ENCODE results near the gene SAMD8.

Gene SAMD8

DNA sequence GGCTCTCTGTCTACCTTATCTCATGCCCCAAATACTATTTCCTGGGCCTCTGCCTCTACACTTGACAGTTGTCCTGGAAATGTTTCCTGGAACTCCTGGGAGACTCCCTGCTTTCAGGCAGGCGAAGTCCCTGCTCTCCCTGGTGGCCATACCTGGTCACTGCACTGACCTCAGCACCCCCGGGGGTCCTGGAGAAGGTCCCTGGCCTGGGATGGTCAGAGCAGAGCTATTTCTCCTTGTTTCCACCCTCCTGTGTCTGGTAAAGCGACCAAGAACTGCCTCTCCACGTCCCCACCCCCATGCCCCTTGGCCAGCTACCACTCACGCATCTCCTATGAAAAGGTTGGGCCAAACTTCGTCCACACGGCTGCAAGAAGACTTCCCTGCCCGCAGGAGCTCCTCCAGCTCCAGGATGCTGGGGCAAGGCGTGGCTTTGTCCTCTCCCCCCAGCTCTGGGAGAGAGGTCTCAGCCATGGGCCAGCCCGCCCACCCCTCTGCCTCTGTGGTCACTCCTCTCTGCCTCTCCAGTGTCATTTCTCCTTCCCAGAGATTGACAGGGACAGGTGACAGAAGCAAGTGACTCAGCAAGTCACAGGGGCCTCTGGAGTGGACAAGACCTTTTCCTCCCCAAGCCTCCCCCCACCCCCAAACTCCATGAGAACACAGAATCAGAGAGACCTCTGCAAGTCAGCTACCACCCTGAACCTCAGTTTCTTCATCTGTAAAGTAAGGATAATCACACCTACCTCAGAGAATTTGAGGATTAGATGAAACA is 2.6 kb upstream of the SAMD8 start:
- no peak for TF ChIP-seq GATA3 (IDR thresholded peaks at IDR 0.05; ENCODE audit: low read depth, low read length)
- no peak for TF ChIP-seq GATA2 (IDR thresholded peaks at IDR 0.05; ENCODE audit: low read depth, low read length)

- TF ChIP-seq GATA3 (IDR thresholded peaks at IDR 0.05; ENCODE audit: low read depth, low read length) (no peak), GATA2 (IDR thresholded peaks at IDR 0.05; ENCODE audit: low read depth, low read length) (no peak)
These were observed 2.0 kb upstream of the SAMD8 start for GRCh38 chr10:75109459-75109778.

- TF ChIP-seq GATA2 (IDR thresholded peaks at IDR 0.05; ENCODE audit: low read depth, low read length) (no peak), GATA3 (IDR thresholded peaks at IDR 0.05; ENCODE audit: low read depth, low read length) (no peak)
These were observed 1.3 kb upstream of the SAMD8 start for GRCh38 chr10:75110006-75110632.

DNA sequence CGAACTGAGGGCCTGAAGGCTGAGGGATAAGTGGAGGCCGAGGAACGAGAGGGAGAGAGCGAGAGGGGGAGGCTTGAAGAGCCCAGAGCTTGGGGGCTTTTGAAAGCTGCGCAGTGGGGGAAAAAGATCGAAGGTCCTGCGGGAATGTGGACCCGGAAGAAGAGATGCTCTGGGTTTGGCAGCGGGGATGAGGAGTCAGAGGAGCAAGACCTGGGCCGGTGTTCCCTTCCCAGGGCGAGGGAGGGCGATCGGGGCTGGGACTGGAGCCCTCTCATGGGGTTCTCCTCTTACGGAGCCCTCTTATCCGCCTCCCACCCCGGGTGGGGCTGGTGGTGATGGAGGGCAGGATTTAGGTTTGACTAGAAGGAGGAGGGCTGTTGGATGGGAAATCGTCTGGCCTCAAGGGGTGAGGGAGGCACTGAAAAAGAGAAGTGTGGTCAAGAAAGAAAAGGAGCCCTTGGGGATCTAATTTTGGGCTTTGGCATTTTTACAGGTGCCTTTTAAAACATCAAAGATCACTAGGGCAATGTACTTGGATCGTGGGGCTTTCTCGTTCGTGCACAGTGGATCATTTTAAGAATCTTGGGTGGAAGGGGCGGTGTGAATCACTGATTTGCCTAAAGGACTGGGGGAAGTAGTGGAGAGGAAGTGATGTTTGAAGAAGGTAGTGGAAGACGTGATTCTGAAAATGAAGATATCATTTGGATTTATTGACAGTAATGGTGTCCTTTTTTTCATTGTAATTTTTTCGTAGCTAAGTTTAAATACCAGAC is 637 bp downstream of the SAMD8 start:
- no peak for TF ChIP-seq GATA2 (IDR thresholded peaks at IDR 0.05; ENCODE audit: low read depth, low read length)
- TF ChIP-seq GATA3 (IDR thresholded peaks at IDR 0.05; ENCODE audit: low read depth, low read length): no peak

DNA sequence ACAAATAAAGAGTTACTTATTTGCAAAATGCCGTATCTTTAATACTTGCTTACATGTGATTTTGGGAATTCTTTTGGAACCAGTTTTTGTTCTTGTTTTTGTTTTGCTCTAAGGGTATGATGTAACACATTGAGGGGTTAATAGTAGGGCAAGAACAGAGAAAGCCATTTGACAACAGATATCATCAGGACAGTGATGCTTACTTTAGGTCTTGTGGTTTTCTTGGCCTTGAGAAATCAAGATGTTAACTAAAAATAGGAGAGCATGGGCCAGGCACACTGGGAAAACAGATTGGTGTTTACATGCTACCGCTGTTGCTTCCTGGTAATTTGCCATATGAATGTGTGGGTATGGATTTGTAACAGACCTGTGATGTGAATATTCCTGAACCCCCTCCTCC is 3.7 kb downstream of the SAMD8 start:
- TF ChIP-seq GATA2 (IDR thresholded peaks at IDR 0.05; ENCODE audit: low read depth, low read length) (no peak), GATA3 (IDR thresholded peaks at IDR 0.05; ENCODE audit: low read depth, low read length) (no peak)

DNA sequence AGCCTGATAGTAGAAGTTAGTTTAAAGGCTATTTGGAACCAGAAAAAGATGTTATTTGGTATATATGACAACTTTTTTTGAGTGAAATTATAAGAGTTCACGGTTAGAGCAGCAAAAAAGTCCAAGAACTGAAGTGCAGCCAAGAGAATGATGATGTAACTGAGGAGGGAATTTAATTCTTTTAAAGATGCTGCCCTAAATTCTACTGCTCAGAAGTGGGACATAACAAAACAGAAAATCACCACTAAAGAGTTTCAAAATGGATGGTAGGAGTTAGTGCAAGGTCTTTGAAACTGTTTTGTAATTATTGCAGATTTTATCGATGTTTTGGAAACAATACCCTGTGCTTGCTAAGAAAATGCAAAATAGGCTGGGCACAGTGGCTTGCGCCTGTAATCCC is 6.5 kb downstream of the SAMD8 start:
- TF ChIP-seq GATA2 (IDR thresholded peaks at IDR 0.05; ENCODE audit: low read depth, low read length) (no peak), GATA3 (IDR thresholded peaks at IDR 0.05; ENCODE audit: low read depth, low read length) (no peak)

DNA sequence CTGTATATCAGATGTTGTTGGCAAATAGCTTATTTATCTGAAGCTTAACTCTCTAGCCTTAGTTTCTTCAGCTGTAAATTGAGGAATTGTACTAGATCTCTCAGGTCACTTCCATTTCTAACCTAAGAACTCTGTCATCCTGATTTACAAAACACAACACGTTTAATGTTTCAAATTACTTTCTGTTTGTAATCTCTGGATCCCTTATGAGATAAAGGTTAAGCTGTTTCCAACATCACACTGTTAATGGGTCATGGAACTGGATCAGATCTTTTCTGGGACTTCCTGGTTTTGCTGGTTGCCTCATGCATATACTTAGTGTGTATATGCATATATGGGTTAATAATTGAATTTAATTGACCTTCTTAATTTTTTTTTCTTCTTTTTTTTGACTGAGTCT is 9.9 kb downstream of the SAMD8 start:
- no peak for TF ChIP-seq GATA2 (IDR thresholded peaks at IDR 0.05; ENCODE audit: low read depth, low read length)
- TF ChIP-seq GATA3 (IDR thresholded peaks at IDR 0.05; ENCODE audit: low read depth, low read length): no peak

DNA sequence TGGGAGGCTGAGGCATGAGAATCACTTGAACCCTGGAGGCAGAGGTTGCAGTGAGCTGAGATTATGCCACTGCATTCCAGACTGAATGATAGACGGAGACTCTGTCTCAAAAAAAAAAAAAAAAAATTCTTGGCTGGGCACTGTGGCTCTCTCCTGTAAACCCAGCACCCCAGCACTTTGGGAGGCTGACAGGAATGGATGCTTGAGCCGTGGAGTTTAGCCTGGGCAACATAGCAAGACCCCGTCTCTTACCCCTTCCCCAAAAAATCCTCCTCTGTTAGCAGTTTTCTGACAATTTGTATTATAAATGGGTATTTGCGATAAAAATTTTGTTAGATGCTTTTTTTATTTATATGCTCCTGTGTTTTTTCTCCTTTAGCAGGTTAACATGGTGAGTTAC is 11.0 kb downstream of the SAMD8 start:
- TF ChIP-seq GATA2 (IDR thresholded peaks at IDR 0.05; ENCODE audit: low read depth, low read length): no peak

DNA sequence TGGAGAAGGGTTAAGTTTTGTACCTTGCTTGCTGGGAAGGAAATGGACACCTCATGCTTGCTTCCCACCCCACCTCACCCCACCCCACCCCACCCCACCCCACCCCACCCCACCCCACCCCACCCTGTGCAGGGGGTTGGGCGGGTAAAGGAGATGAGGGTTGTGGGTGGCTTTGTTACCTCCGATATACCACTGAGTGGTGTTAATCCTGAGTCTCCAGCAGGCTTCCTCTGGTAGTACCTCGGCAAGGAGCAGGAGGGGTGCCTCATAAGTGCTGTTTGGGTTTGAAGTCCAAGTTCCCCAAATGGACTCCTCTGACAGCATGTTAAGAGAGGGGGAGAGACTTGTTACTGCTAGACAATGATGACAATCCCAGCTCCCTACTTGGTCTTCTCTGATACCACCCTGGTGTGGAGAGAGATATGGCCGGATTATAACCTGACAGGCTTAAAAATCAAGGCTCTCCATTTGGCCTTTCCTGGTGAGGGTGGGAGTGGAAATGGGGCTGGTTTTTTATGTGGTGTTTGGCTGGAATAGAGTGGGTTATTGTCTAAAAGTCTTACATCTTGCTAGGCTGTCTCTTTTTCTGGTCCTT is 11.7 kb downstream of the SAMD8 start:
- TF ChIP-seq GATA3 (IDR thresholded peaks at IDR 0.05; ENCODE audit: low read depth, low read length): no peak
- no peak for TF ChIP-seq GATA2 (IDR thresholded peaks at IDR 0.05; ENCODE audit: low read depth, low read length)

DNA sequence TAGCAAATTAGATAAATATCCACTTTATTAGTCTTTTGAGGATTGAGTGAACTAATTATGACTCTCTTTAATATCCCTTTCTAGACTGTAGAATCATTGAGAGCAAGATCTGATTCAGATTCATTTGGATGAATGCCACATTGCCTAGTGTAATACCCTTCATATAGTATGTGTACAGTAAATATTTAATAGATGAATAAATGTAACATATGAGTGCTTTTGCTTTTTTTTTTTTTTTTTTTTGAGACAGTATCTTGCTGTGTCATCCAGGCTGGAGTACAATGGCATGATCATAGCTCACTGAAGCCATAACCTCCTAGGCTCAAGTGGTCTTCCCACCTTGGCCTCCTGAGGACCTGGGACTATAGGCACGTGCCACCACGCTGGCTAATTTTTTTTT is 14.8 kb downstream of the SAMD8 start:
- TF ChIP-seq GATA2 (IDR thresholded peaks at IDR 0.05; ENCODE audit: low read depth, low read length): no peak
- TF ChIP-seq GATA3 (IDR thresholded peaks at IDR 0.05; ENCODE audit: low read depth, low read length): no peak

- TF ChIP-seq GATA3 (IDR thresholded peaks at IDR 0.05; ENCODE audit: low read depth, low read length) (no peak), GATA2 (IDR thresholded peaks at IDR 0.05; ENCODE audit: low read depth, low read length) (no peak)
These were observed 16.0 kb downstream of the SAMD8 start for GRCh38 chr10:75127471-75127870.

DNA sequence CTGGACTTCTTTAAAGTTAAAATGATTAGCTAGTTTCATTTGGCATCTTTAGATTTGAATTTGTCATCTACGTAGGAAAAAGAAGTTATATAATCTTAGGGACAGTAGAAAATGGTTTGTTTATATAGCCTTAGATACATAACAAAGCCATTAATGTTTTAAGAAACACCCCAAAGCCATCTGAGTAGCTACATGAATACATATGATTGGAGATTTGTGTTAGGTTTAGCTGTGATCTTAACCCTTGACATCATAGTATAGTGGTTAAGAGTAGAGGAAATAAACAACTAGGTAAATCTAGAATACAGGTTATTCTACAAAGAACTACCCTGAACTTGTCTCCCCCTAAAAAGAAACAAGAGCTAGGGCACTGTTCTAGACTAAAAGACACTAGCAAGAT is 18.1 kb downstream of the SAMD8 start:
- TF ChIP-seq GATA3 (IDR thresholded peaks at IDR 0.05; ENCODE audit: low read depth, low read length): no peak
- no peak for TF ChIP-seq GATA2 (IDR thresholded peaks at IDR 0.05; ENCODE audit: low read depth, low read length)

DNA sequence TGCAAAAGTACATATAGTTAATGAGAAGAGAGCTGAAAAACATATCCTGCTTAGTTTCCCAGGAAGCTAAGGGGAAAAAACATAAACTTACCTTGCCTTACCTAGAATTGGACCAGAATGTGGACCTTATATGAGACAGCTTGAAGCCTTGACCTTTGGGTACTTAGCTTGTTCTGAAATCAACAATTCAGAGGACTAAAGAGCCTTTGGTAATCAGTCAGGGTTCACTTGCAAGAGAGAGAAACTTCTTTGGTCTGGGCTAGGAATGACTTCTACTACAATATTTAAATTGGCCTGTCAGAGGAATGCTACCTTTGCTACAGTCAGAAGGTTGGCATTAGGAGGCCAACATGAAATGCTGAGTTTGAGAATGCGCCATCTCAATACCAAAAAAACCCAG is 24.9 kb downstream of the SAMD8 start:
- TF ChIP-seq GATA3 (IDR thresholded peaks at IDR 0.05; ENCODE audit: low read depth, low read length) (no peak), GATA2 (IDR thresholded peaks at IDR 0.05; ENCODE audit: low read depth, low read length) (no peak)
